ENCODE data around the gene PRSS57.

PRSS57 gene

DNA sequence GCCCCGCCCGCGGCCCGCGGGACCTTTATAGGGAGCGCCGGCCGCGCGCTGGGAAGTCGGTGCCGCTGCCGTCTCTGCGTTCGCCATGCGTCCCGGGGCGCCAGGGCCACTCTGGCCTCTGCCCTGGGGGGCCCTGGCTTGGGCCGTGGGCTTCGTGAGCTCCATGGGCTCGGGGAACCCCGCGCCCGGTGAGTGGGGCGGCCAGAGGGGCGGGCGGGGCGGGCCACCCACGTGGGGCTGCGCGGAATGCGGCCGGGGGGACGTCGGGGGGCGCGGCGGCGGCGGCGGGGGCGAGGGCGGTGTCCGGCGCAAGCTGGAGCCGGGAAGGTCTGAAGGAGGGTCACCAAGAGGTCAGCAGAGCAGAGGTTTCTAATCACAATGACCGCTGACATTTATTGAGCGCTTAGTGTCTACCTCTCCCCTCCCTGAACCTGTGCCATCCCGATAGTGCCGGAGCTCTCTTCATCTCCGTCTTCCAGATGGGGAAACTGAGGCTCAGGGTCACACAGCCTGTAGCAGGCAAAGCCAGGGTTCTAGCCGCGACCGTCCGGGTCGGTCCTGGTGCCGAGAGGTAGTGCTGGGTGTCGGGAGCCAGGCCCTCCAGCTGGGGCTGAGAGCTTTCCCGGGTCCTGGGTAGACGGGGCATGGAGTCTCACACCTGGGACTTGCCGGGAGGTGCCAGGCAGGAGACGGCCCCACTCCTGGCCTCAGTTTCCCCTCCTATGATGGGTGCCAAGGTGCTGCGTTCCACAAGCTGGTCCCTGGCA lies 18.7 kb downstream of the PRSS57 start, which contains the start of gene FSTL3:
Gene FSTL3 (plus strand): TSS at position 54 of the 767 bp plus-strand sequence. CDS start 32 bp downstream, at position 86.
- CTCF ChIA-PET: interaction anchor here (0.9 kb wide), 1 partner anchor 10 kb away, joined by 4 read pairs; no protein-coding TSS in a partner anchor

DNA sequence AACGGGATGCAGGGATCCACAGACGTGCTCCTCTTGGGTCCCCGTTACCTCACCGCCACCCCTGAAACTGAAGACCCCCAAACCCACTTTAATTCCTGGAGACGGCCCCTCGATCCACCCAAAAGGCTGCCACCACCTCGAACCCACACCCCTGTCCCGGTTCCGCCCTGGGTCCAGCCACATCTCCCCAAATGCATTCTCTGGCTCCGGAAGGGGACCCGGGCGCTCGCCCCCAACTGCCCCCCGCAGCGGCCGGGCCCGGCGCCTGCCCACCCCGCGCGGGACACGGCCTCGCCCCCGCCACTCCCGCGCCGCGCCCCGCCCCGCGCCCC lies 19.3 kb downstream of the PRSS57 start:
- H3K9me3 ChIP-seq (ENCODE audit: control insufficient read depth, insufficient read depth, low read depth, low read length): no peaks in the 10 kb centered on the region
- H3K4me3 ChIP-seq (ENCODE audit: low read depth, low read length): no peak overlapping the region
- H3K36me3 ChIP-seq (ENCODE audit: control insufficient read depth in 2 of 2, insufficient read depth in 1 of 2, low read length in 2 of 2): no peaks in the 10 kb centered on the region
- ChIA-PET CTCF (no interaction called here), POLR2A (interaction anchor here (0.5 to 2.0 kb wide), 6 partner anchors 7 to 536 kb away, joined by 3 to 5 read pairs (median 3); partner anchors contain the start of gene RNF126)
- TF ChIP-seq, protein P1, sequence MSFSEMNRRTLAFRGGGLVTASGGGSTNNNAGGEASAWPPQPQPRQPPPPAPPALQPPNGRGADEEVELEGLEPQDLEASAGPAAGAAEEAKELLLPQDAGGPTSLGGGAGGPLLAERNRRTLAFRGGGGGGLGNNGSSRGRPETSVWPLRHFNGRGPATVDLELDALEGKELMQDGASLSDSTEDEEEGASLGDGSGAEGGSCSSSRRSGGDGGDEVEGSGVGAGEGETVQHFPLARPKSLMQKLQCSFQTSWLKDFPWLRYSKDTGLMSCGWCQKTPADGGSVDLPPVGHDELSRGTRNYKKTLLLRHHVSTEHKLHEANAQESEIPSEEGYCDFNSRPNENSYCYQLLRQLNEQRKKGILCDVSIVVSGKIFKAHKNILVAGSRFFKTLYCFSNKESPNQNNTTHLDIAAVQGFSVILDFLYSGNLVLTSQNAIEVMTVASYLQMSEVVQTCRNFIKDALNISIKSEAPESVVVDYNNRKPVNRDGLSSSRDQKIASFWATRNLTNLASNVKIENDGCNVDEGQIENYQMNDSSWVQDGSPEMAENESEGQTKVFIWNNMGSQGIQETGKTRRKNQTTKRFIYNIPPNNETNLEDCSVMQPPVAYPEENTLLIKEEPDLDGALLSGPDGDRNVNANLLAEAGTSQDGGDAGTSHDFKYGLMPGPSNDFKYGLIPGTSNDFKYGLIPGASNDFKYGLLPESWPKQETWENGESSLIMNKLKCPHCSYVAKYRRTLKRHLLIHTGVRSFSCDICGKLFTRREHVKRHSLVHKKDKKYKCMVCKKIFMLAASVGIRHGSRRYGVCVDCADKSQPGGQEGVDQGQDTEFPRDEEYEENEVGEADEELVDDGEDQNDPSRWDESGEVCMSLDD (tag by site-specific recombination; IDR thresholded peaks at IDR 0.05): no peak
- TF ChIP-seq ZNF157 (tag by site-specific recombination; IDR thresholded peaks at IDR 0.05) (no peak), ZNF112 (tag by site-specific recombination; IDR thresholded peaks at IDR 0.05) (no peak), ZNF138 (tag by site-specific recombination; IDR thresholded peaks at IDR 0.05; ENCODE audit: borderline replicate concordance) (no peak)
- TF ChIP-seq, protein P2, sequence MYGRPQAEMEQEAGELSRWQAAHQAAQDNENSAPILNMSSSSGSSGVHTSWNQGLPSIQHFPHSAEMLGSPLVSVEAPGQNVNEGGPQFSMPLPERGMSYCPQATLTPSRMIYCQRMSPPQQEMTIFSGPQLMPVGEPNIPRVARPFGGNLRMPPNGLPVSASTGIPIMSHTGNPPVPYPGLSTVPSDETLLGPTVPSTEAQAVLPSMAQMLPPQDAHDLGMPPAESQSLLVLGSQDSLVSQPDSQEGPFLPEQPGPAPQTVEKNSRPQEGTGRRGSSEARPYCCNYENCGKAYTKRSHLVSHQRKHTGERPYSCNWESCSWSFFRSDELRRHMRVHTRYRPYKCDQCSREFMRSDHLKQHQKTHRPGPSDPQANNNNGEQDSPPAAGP (tag by site-specific recombination; IDR thresholded peaks at IDR 0.05): no peak
- no peak overlapping the region for H3K27ac ChIP-seq (ENCODE audit: extremely low read depth, low read depth, low read length)
- no peaks in the 10 kb centered on the region for H3K4me1 ChIP-seq (ENCODE audit: control insufficient read depth, insufficient read depth, low read length)

More for the DNA sequence above, 18.7 kb downstream of the PRSS57 start, which contains the start of gene FSTL3:
- Histone ChIP-seq H3K4me1 (ENCODE audit: control insufficient read depth, insufficient read depth, low read length) (no peaks in the 10 kb centered on the region), H3K36me3 (ENCODE audit: control insufficient read depth in 2 of 2, insufficient read depth in 1 of 2, low read length in 2 of 2) (no peaks in the 10 kb centered on the region), H3K9me3 (ENCODE audit: control insufficient read depth, insufficient read depth, low read depth, low read length) (no peaks in the 10 kb centered on the region), H3K27ac (ENCODE audit: extremely low read depth, low read depth, low read length) (no peak within 1 kb of the TSS), H3K4me3 (ENCODE audit: low read depth, low read length) (peak within 1 kb of the TSS; percentile 27)
- POLR2A ChIA-PET: interaction anchor here (0.5 to 2.0 kb wide), 9 partner anchors 8 to 102 kb away, joined by 3 to 8 read pairs (median 4); partner anchors contain the start of gene RNF126
- TF ChIP-seq ZNF544 (tag by site-specific recombination; IDR thresholded peaks at IDR 0.05): no peak
- TF ChIP-seq, protein P2 (tag by site-specific recombination; IDR thresholded peaks at IDR 0.05): 0 out of 2 replicates have a peak, but pooled peaks have one; percentile 9

DNA sequence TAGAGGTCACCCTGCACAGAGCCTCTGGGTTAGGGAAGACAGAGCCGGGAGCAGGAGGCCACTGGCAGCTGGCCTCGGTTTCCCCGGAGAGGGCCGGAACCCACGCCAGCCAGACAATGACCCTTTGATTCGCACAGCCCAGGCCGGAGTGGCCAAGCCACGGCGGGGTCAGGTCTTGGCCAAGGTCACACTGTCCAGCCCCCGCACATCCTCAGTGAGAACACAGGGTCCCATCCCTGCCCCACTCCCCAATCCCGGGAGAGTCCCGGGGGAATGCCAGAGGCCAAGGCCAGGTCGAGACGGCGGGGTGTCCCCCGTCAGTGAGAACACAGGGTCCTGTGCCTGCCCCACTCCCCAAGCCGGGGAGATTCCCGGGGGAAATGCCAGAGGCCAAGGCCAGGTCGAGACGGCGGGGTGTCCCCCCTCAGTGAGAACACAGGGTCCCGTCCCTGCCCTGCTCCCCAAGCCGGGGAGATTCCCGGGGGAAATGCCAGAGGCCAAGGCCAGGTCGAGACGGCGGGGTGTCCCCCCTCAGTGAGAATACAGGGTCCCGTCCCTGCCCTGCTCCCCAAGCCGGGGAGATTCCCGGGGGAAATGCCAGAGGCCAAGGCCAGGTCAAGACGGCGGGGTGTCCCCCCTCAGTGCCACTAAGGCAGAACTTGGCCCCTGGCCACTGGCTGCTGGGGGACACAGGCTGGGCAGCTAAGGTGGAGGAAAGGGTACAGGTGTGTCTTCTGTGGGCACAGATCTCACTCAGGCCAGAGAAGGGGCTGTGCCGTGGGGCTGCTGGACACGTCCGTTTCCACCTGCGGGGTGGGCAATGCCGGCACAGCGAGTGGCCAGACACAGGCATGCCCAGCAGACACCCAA lies 20.7 kb downstream of the PRSS57 start:
- no peak overlapping the region for H3K4me3 ChIP-seq (ENCODE audit: low read depth, low read length)
- no peaks in the 10 kb centered on the region for H3K9me3 ChIP-seq (ENCODE audit: control insufficient read depth, insufficient read depth, low read depth, low read length)
- no peak overlapping the region for H3K27ac ChIP-seq (ENCODE audit: extremely low read depth, low read depth, low read length)
- ChIA-PET POLR2A (no interaction called here), CTCF (no interaction called here)
- no peaks in the 10 kb centered on the region for H3K4me1 ChIP-seq (ENCODE audit: control insufficient read depth, insufficient read depth, low read length)
- no peak for TF ChIP-seq SP3 (tag by site-specific recombination; IDR thresholded peaks at IDR 0.05)
- TF ChIP-seq, protein P3, sequence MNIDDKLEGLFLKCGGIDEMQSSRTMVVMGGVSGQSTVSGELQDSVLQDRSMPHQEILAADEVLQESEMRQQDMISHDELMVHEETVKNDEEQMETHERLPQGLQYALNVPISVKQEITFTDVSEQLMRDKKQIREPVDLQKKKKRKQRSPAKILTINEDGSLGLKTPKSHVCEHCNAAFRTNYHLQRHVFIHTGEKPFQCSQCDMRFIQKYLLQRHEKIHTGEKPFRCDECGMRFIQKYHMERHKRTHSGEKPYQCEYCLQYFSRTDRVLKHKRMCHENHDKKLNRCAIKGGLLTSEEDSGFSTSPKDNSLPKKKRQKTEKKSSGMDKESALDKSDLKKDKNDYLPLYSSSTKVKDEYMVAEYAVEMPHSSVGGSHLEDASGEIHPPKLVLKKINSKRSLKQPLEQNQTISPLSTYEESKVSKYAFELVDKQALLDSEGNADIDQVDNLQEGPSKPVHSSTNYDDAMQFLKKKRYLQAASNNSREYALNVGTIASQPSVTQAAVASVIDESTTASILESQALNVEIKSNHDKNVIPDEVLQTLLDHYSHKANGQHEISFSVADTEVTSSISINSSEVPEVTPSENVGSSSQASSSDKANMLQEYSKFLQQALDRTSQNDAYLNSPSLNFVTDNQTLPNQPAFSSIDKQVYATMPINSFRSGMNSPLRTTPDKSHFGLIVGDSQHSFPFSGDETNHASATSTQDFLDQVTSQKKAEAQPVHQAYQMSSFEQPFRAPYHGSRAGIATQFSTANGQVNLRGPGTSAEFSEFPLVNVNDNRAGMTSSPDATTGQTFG (tag by site-specific recombination; IDR thresholded peaks at IDR 0.05; ENCODE audit: borderline replicate concordance): no peak
- no peaks in the 10 kb centered on the region for H3K36me3 ChIP-seq (ENCODE audit: control insufficient read depth in 2 of 2, insufficient read depth in 1 of 2, low read length in 2 of 2)
